ENCODE measurements around the gene TNRC6B. TPM values are rescaled to one million over a fixed set of nuclear protein-coding genes. Genes with fewer than 3 reads are reported as not detected.

The TNRC6B gene
- total RNA-seq, 1 experiment from 2014 or later, result 58.1 TPM

GRCh38 chr22:40322021-40322420 is 144.3 kb downstream of the TNRC6B start:
- Histone ChIP-seq H3K9me3 (ENCODE audit: control insufficient read depth, low read depth, low read length) (no peaks in the 10 kb centered on the region), H2AFZ (ENCODE audit: low read length) (no peak overlapping the region), H3K23ac (ENCODE audit: insufficient read length, low read depth, low read length) (no peak overlapping the region), H3T11ph (ENCODE audit: low read length) (no peak overlapping the region), H3K56ac (ENCODE audit: insufficient read length, low read depth, low read length) (no peak overlapping the region), H4K91ac (ENCODE audit: insufficient read length, low read depth, low read length) (no peak overlapping the region), H3K27me3 (ENCODE audit: insufficient read depth, low read length) (no peaks in the 10 kb centered on the region), H2BK15ac (ENCODE audit: low read depth, low read length) (no peak overlapping the region), H3K27ac (ENCODE audit: insufficient read length, low read depth, low read length) (no peak overlapping the region), H2BK20ac (ENCODE audit: low read depth, low read length, poor library complexity, severe bottlenecking) (no peak overlapping the region), H2BK120ac (ENCODE audit: low read depth, low read length, poor library complexity, severe bottlenecking) (no peak overlapping the region), H2AK5ac (ENCODE audit: insufficient read length, low read length) (no peak overlapping the region), H3K4me1 (ENCODE audit: insufficient read depth, low read length) (peaks cover 1% of the 10 kb centered on the region; the same call in 1 of the 2 replicates), H3K79me2 (ENCODE audit: insufficient read depth, low read length) (no peaks in the 10 kb centered on the region), H2BK12ac (ENCODE audit: insufficient read length, low read depth, low read length) (no peak overlapping the region), H4K20me1 (ENCODE audit: control insufficient read depth, insufficient read depth, insufficient read length) (peaks cover 2% of the 10 kb centered on the region), H3K9ac (ENCODE audit: extremely low read depth, insufficient read length, low read length) (no peak overlapping the region), H2BK5ac (ENCODE audit: insufficient read length, low read length) (no peak overlapping the region), H3K23me2 (ENCODE audit: insufficient read length, low read depth, low read length, poor library complexity, severe bottlenecking) (no peaks in the 10 kb centered on the region), H3K79me1 (ENCODE audit: insufficient read depth, low read depth, low read length, poor library complexity, severe bottlenecking) (no peaks in the 10 kb centered on the region), H3K18ac (ENCODE audit: insufficient read length, low read depth, low read length) (no peak overlapping the region), H4K8ac (replicated peaks; ENCODE audit: insufficient read length, low read depth, low read length) (no peak overlapping the region), H3K4ac (ENCODE audit: low read depth, low read length) (no peak overlapping the region), H4K5ac (ENCODE audit: insufficient read length, low read depth, low read length) (no peak overlapping the region), H3K4me2 (ENCODE audit: insufficient read depth, insufficient read length, low read length) (no peak overlapping the region), H3K14ac (ENCODE audit: insufficient read depth, low read length) (no peak overlapping the region)
- Mint-ChIP-seq H3K27me3 (ENCODE audit: low read depth) (no peaks in the 10 kb centered on the region), H3K4me1 (peaks cover 32 to 41% of the 10 kb centered on the region in 2 experiments), H3K4me3 (no peak overlapping the region), H3K36me3 (ENCODE audit: insufficient read depth in 1 of 3, low read depth in 3 of 3) (peaks cover 26 to 80% (median 57%) of the 10 kb centered on the region in 3 experiments; a peak in 6 of 7 replicates), H3K27ac (peak overlapping the region in 1 of 3 experiments; percentile 70; a peak in 1 of 7 replicates), H3K9me3 (no peaks in the 10 kb centered on the region)
- no CpG with 5 or more reads among the region's 5 CpGs for WGBS (ENCODE audit: extremely low coverage, insufficient read length, low lambda C conversion rate)
- TF ChIP-seq CTCF (conservative IDR thresholded peaks at IDR 0.05), result no peak
- no peak for DNase-seq

Data from H9 (cell line).